ENCODE results near the gene HYCC2. TPM values are rescaled to one million over a fixed set of nuclear protein-coding genes. Genes with fewer than 3 reads are reported as not detected.
"Not testable (repeated sequence)": the region's sequence is repeated elsewhere in the genome, so short reads cannot be mapped to it uniquely, and the experiment has no call there.

HYCC2 gene
- polyA plus RNA-seq, 3 donors: 6.8 to 10.2 (median 7.7) TPM

DNA sequence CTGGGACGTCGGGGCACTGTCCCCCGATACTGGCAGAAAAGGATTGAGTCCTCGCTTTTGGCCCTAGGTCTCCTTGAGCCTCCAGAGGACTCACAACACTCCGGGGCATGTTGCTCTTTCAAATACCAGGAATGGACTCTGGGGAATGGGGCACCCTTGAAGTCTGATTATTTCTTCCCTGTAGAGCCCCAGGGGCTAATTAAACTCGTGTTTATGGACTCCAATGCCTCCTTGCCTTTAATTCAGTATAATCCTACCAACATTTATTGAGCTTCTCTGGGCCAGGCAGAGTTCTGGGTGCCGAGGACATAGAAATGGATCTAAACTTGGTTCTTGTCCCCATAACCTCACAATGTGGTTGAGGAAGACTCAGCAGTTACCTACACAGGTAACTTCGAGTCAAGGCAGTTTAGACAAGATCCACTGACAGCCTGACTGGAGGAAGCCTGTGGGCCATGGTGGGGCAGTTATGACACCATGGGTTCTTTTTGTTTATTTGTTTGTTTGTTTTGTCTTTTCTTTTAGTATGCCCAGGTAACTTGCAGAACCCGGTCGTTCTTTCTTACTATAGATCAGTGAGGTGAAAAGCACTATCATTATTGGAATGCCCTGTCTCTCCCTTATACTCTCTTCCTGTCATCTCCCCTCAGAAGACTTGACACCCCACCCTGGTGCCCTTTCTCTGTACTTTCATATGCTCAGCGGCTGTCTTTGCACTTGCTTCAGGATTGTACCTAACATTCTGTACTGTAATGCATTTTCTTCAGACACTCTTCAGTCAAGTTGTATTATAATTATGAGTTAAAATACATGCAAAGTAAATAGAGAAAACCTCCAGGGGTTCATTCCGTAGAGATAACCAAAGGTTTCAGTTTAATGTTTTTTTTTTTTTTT, 47.7 kb upstream of the HYCC2 start:
- peaks cover 49 to 66% of the 10 kb centered on the region in 2 donors for H3K4me1 ChIP-seq (ENCODE audit: control insufficient read depth in 1 of 2, insufficient read depth in 2 of 2, low read length in 2 of 2)
- peaks cover 48% of the 10 kb centered on the region for H3K4me1 Mint-ChIP-seq
- H3K36me3 Mint-ChIP-seq: peaks cover 26 to 38% of the 10 kb centered on the region in 2 donors
- H2AFZ ChIP-seq (ENCODE audit: insufficient read depth, low read depth, low read length, poor library complexity, severe bottlenecking): peak overlapping the region; percentile 51
- H3K27me3 Mint-ChIP-seq (ENCODE audit: low read depth in 3 of 3): peaks cover 0 to 4% (median 1%) of the 10 kb centered on the region in 3 donors
- 0% methylated on average over 5 of the region's 12 CpGs for WGBS (ENCODE audit: insufficient coverage)
- no peaks in the 10 kb centered on the region for H3K9me3 ChIP-seq (replicated peaks in 1 of 2; ENCODE audit: control insufficient read depth in 1 of 2, insufficient read depth in 1 of 2, low read length in 2 of 2)
- H3K27ac ChIP-seq (ENCODE audit: low read depth in 1 of 2, low read length in 2 of 2): peak overlapping the region; percentile 96 to 99
- peaks cover 4 to 14% of the 10 kb centered on the region in 2 donors for H3K36me3 ChIP-seq (replicated peaks in 1 of 2; ENCODE audit: control insufficient read depth in 1 of 2, insufficient read depth in 2 of 2, low read length in 2 of 2)
- intact Hi-C loops (cut with micrococcal nuclease): loop anchor here (2.0 to 5.0 kb wide), 3 partner anchors 38 to 157 kb away; partner anchors contain the start of gene ORC2 (in 1 of the 2)
- no peak for TF ChIP-seq CTCF (IDR thresholded peaks at IDR 0.05)
- peak overlapping the region; percentile 93 to 99 (median 99) for H3K27ac Mint-ChIP-seq
- peak overlapping the region; percentile 97 to 99 for H3K4me3 Mint-ChIP-seq
- no peaks in the 10 kb centered on the region for H3K27me3 ChIP-seq (ENCODE audit: control insufficient read depth in 2 of 2, insufficient read depth in 2 of 2, low read length in 2 of 2)
- DNase-seq: no peak
- peak overlapping the region; percentile 96 for H3K4me2 ChIP-seq (replicated peaks; ENCODE audit: extremely low read depth, low read length, poor library complexity, severe bottlenecking)
- peaks cover 100% of the 10 kb centered on the region for H3K79me2 ChIP-seq (ENCODE audit: insufficient read depth, low read length)
- H3K9ac ChIP-seq (ENCODE audit: insufficient read depth, low read length, poor library complexity, severe bottlenecking): peak overlapping the region; percentile 97
- H4K20me1 ChIP-seq (ENCODE audit: insufficient read depth, low read length): peaks cover 60% of the 10 kb centered on the region
- H3K9me3 Mint-ChIP-seq: peaks cover 0 to 2% (median 0%) of the 10 kb centered on the region in 7 donors
- peak overlapping the region; percentile 77 to 99 (median 83) for H3K4me3 ChIP-seq (replicated peaks in 1 of 3; ENCODE audit: low read depth in 2 of 3, low read length in 3 of 3)

DNA sequence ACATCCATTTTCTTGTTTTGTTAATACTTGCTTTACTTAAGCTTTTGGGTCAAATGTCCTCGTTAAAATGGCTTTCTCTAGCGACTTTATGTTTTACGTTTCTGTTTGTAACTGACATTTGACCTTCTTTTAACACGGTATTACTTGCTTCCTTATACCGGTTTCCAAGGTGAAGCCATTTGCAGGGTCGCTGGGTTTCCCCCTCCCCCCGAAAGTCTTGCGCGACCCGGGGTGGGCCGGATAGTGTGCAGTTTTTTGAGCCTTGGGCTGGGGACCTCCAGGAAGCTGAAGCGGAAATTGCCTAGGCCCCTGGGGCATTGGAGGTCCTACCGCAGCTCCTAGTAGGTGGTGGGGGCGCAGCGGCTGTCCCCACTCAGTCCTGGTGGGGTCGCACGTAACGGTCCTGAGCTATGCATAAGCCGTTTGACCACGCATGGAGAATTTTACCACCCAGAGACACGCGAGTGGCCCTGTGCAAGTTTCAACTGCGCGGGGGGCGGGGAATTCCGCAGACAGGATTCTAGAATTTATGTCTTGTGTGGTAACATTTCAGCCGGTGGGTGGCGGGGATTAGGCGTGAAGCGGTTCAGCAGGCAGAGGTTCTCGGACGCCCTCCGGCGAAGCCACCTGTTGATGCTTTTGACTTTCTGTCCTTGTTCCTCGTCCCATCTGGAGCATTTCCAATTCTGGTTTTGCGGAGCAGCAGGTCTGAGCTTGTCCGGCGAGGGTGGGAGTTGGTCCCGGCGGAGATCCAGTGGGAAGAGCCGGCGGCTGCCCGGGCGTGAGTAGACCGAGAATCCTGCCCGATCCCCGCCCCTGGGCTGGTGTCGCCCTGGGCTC, 46.9 kb upstream of the HYCC2 start:
- no peaks in the 10 kb centered on the region for H3K27me3 ChIP-seq (ENCODE audit: control insufficient read depth in 2 of 2, insufficient read depth in 2 of 2, low read length in 2 of 2)
- peaks cover 0 to 2% (median 0%) of the 10 kb centered on the region in 7 donors for H3K9me3 Mint-ChIP-seq
- peak overlapping the region; percentile 96 to 99 for H3K27ac ChIP-seq (ENCODE audit: low read depth in 1 of 2, low read length in 2 of 2)
- no peaks in the 10 kb centered on the region for H3K9me3 ChIP-seq (replicated peaks in 1 of 2; ENCODE audit: control insufficient read depth in 1 of 2, insufficient read depth in 1 of 2, low read length in 2 of 2)
- peak overlapping the region; percentile 96 for H3K4me2 ChIP-seq (replicated peaks; ENCODE audit: extremely low read depth, low read length, poor library complexity, severe bottlenecking)
- peaks cover 94% of the 10 kb centered on the region for H3K79me2 ChIP-seq (ENCODE audit: insufficient read depth, low read length)
- H3K4me1 Mint-ChIP-seq: peaks cover 43% of the 10 kb centered on the region
- peak overlapping the region; percentile 51 for H2AFZ ChIP-seq (ENCODE audit: insufficient read depth, low read depth, low read length, poor library complexity, severe bottlenecking)
- peaks cover 51% of the 10 kb centered on the region for H4K20me1 ChIP-seq (ENCODE audit: insufficient read depth, low read length)
- DNase-seq: peak; percentile 67 to 88 (median 68)
- H3K36me3 ChIP-seq (replicated peaks in 1 of 2; ENCODE audit: control insufficient read depth in 1 of 2, insufficient read depth in 2 of 2, low read length in 2 of 2): peaks cover 4 to 14% of the 10 kb centered on the region in 2 donors
- H3K4me3 Mint-ChIP-seq: peak overlapping the region; percentile 97 to 99
- under 1% methylated on average over 37 of the region's 48 CpGs for WGBS (ENCODE audit: insufficient coverage)
- H3K9ac ChIP-seq (ENCODE audit: insufficient read depth, low read length, poor library complexity, severe bottlenecking): peak overlapping the region; percentile 97
- H3K27ac Mint-ChIP-seq: peak overlapping the region; percentile 93 to 99 (median 99)
- H3K36me3 Mint-ChIP-seq: peaks cover 22 to 30% of the 10 kb centered on the region in 2 donors
- TF ChIP-seq CTCF (IDR thresholded peaks at IDR 0.05): peak; percentile 35
- H3K4me1 ChIP-seq (ENCODE audit: control insufficient read depth in 1 of 2, insufficient read depth in 2 of 2, low read length in 2 of 2): peaks cover 40 to 63% of the 10 kb centered on the region in 2 donors
- intact Hi-C loops (cut with micrococcal nuclease): loop anchor here (2.0 to 5.0 kb wide), 3 partner anchors 39 to 156 kb away; partner anchors contain the start of gene ORC2 (in 1 of the 2)
- H3K27me3 Mint-ChIP-seq (ENCODE audit: low read depth in 3 of 3): peaks cover 0 to 4% (median 1%) of the 10 kb centered on the region in 3 donors
- peak overlapping the region; percentile 77 to 99 (median 83) for H3K4me3 ChIP-seq (replicated peaks in 1 of 3; ENCODE audit: low read depth in 2 of 3, low read length in 3 of 3)

GRCh38 chr2:201117735-201118094, 46.2 kb upstream of the HYCC2 start:
- not testable (repeated sequence) for DNase-seq; H3K36me3 ChIP-seq (replicated peaks in 1 of 2; ENCODE audit: control insufficient read depth in 1 of 2, insufficient read depth in 2 of 2, low read length in 2 of 2); H3K27me3 ChIP-seq (ENCODE audit: control insufficient read depth in 2 of 2, insufficient read depth in 2 of 2, low read length in 2 of 2); H3K27me3 Mint-ChIP-seq (ENCODE audit: low read depth in 3 of 3); H3K9me3 Mint-ChIP-seq; H3K9me3 ChIP-seq (replicated peaks in 1 of 2; ENCODE audit: control insufficient read depth in 1 of 2, insufficient read depth in 1 of 2, low read length in 2 of 2)
- Histone ChIP-seq H3K4me2 (replicated peaks; ENCODE audit: extremely low read depth, low read length, poor library complexity, severe bottlenecking) (peak overlapping the region; percentile 96), H3K4me1 (ENCODE audit: control insufficient read depth in 1 of 2, insufficient read depth in 2 of 2, low read length in 2 of 2) (peaks cover 34 to 57% of the 10 kb centered on the region in 2 donors), H3K27ac (ENCODE audit: low read depth in 1 of 2, low read length in 2 of 2) (peak overlapping the region; percentile 96 to 99), H3K9ac (ENCODE audit: insufficient read depth, low read length, poor library complexity, severe bottlenecking) (peak overlapping the region; percentile 97), H4K20me1 (ENCODE audit: insufficient read depth, low read length) (peaks cover 45% of the 10 kb centered on the region), H2AFZ (ENCODE audit: insufficient read depth, low read depth, low read length, poor library complexity, severe bottlenecking) (peak overlapping the region; percentile 70), H3K79me2 (ENCODE audit: insufficient read depth, low read length) (peaks cover 87% of the 10 kb centered on the region), H3K4me3 (replicated peaks in 1 of 3; ENCODE audit: low read depth in 2 of 3, low read length in 3 of 3) (peak overlapping the region; percentile 77 to 99 (median 83))
- Mint-ChIP-seq H3K4me1 (peaks cover 42% of the 10 kb centered on the region), H3K4me3 (peak overlapping the region; percentile 97 to 99), H3K36me3 (peaks cover 17 to 23% of the 10 kb centered on the region in 2 donors), H3K27ac (peak overlapping the region; percentile 93 to 99 (median 99))
- intact Hi-C loops (cut with micrococcal nuclease): loop anchor here (2.0 to 5.0 kb wide), 4 partner anchors 40 to 155 kb away; partner anchors contain the start of genes HYCC2 (in 1 of the 2) and ORC2 (in 1 of the 2)
- WGBS (ENCODE audit: insufficient coverage): 22% methylated on average over 5 of the region's 13 CpGs

All from CD14-positive monocyte (primary cell).